Keratinocyte (primary cell): ENCODE data around the gene FCHO2.

Experiments
- CTCF ChIP-seq, 3 experiments: IDR thresholded peaks in 1 of 3; conservative IDR thresholded peaks in 1 of 3; optimal IDR thresholded peaks in 1 of 3; 2 replicates in 2 of 3; 3 replicates in 1 of 3; pipeline versions ENCODE3 to v1.5.1; 2011; ENCODE audit warnings: low read length in 3 of 3, mild to moderate bottlenecking in 3 of 3, moderate library complexity in 2 of 3, control low read depth in 1 of 3, inconsistent platforms in 1 of 3; ENCODE audit not compliant: insufficient read depth in 2 of 3; ENCODE audit errors: extremely low read depth in 1 of 3
- EZH2 ChIP-seq: IDR thresholded peaks from one replicate; pipeline ENCODE4 v1.6.1; 2012; ENCODE audit warnings: inconsistent platforms, mild to moderate bottlenecking, low read length, moderate library complexity

- no peak for TF ChIP-seq CTCF (optimal IDR thresholded peaks at IDR 0.05 in 1 of 3, IDR thresholded peaks at IDR 0.05 in 1 of 3, conservative IDR thresholded peaks at IDR 0.05 in 1 of 3; ENCODE audit: extremely low read depth in 1 of 3, insufficient read depth in 2 of 3, low read length in 3 of 3)
- no peak for TF ChIP-seq EZH2
Observed at GRCh38 chr5:73120222-73121118, 164.6 kb downstream of the FCHO2 start, which contains the start of gene TMEM171.
